Ovary (tissue), 9 donors: Measurements from ENCODE around the gene FGF9. TPM values are rescaled to one million over a fixed set of nuclear protein-coding genes. Genes with fewer than 3 reads are reported as not detected.

Source experiments
- DNase-seq, 5 donors: peaks; one replicate each; pipeline ENCODE4 v3.0.0-alpha.2; 2019 to 2020
- H3K27ac ChIP-seq, 2 donors: fragments of 200-600 bp; one replicate each; pipeline versions ENCODE4 v1.5.1 to v1.8.0; 2019 to 2022
- H3K27me3 ChIP-seq: fragments of 200-600 bp; one replicate; pipeline ENCODE4 v1.8.0; 2022
- H3K36me3 ChIP-seq: fragments of 200-600 bp; sonication (generic); one replicate; pipeline ENCODE4 v1.5.1; 2019
- H3K4me1 ChIP-seq: one replicate; pipeline ENCODE4 v1.8.1; 2013; ENCODE audit warnings: mild to moderate bottlenecking, moderate library complexity; ENCODE audit not compliant: insufficient read depth
- H3K4me3 ChIP-seq: fragments of 200-600 bp; sonication (generic); one replicate; pipeline ENCODE4 v1.5.1; 2017
- H3K9me3 ChIP-seq, 2 donors: fragments of 200-600 bp in 1 of 2; sonication (generic) in 1 of 2; one replicate each; pipeline versions ENCODE4 v1.5.1 to v1.8.1; 2013 to 2019; ENCODE audit warnings: mild to moderate bottlenecking in 1 of 2, moderate library complexity in 1 of 2
- CTCF ChIP-seq, 3 donors: fragments of 450-650 bp in 2 of 3; fragments of 200-600 bp in 1 of 3; IDR thresholded peaks; one replicate each; pipeline versions ENCODE4 v1.5.1 to v1.8.0; 2016 to 2022; ENCODE audit warnings: antibody characterized with exemption in 3 of 3, mild to moderate bottlenecking in 1 of 3
- EP300 ChIP-seq: sonication (generic); formaldehyde crosslinking; IDR thresholded peaks from one replicate; pipeline ENCODE4 v1.6.1; 2017; ENCODE audit warnings: antibody characterized with exemption
- POLR2A ChIP-seq: fragments of 450-650 bp; IDR thresholded peaks from one replicate; pipeline ENCODE4 v1.6.1; 2017; ENCODE audit warnings: antibody characterized with exemption, mild to moderate bottlenecking, moderate library complexity
- WGBS, 3 donors: extraction: QIAGEN DNeasy Blood & Tissue Kit in 1 of 3; methylation state at CpG; one replicate each; pipeline versions ENCODE4 v1.1.5 to v1.1.7; 2013 to 2017; 5-methylcytosine and 5-hydroxymethylcytosine counted together
- intact Hi-C, 4 donors: fragments of 100-400 bp; cut with DNase I; formaldehyde crosslinking; loops; one replicate each; pipeline versions ENCODE4 v1.11.0 to v1.15.1; 2022 to 2023
- polyA plus RNA-seq, 2 donors: library from polyadenylated mRNA; stranded (reverse); fragments of 200-250 nt in 1 of 2; fragments of 350-450 nt in 1 of 2; fragmentation: Illumina TruSeq in 1 of 2; extraction: RNeasy Lipid Tissue Mini Kit (QIAGEN cat#74804) in 1 of 2; gene quantifications; one replicate each; pipeline ENCODE4 v1.2.3, GENCODE V29; 2013 to 2014
- total RNA-seq, 7 donors: library from RNA; depleted of rRNA in 2 of 7; stranded (reverse); fragments of >200 nt in 2 of 7; fragmentation: NEBNext Ultra II Directional in 3 of 7; extraction: Animal tissue kit (Norgen Biotek cat#: 25700) in 3 of 7; gene quantifications; one replicate each; pipeline versions ENCODE4 v1.1.0 to v1.2.4, GENCODE V29; 2016 to 2023
- donor health status: DM: no; HTN: no; CAD: no; lungs with moderate emphysema.
- donor health status: DM: no; HTN: no; CAD: no.
- donor health status: Bipolar disorder and iron deficiency.
- donor health status: DM: yes; HTN: yes; CAD: no.
- donor health status: DM: no; HTN: no; CAD: no.
- donor health status: DM: yes; HTN: yes; CAD: no.

FGF9 gene
- total and polyA plus RNA-seq, 9 donors: 0.15 to 2.8 (median 0.81) TPM

GRCh38 chr13:21689097-21689496 lies 18.2 kb downstream of the FGF9 start:
- Histone ChIP-seq H3K4me1 (no peaks in the 10 kb centered on the region), H3K36me3 (no peaks in the 10 kb centered on the region), H3K27ac (no peak overlapping the region), H3K9me3 (no peaks in the 10 kb centered on the region), H3K4me3 (no peak overlapping the region), H3K27me3 (no peaks in the 10 kb centered on the region)
- intact Hi-C loops: no loop called here
- 88 to 92% (median 91%) methylated on average over 6 of the region's 6 CpGs for WGBS, 3 donors
- DNase-seq: no peak
- no peak for TF ChIP-seq POLR2A
- no peak for TF ChIP-seq EP300
- no peak for TF ChIP-seq CTCF (IDR thresholded peaks at IDR 0.05)

- H3K9me3 ChIP-seq: no peaks in the 10 kb centered on the region
- no peaks in the 10 kb centered on the region for H3K36me3 ChIP-seq
- H3K4me1 ChIP-seq: no peaks in the 10 kb centered on the region
- no peak for DNase-seq
- no peak overlapping the region for H3K27ac ChIP-seq
- no peak overlapping the region for H3K4me3 ChIP-seq
- intact Hi-C loops: no loop called here
- 86 to 89% (median 89%) methylated on average over 2 of the region's 2 CpGs for WGBS, 3 donors
- TF ChIP-seq EP300 (no peak), POLR2A (no peak), CTCF (IDR thresholded peaks at IDR 0.05) (no peak)
- no peaks in the 10 kb centered on the region for H3K27me3 ChIP-seq
Observed at GRCh38 chr13:21690955-21691354, 20.1 kb downstream of the FGF9 start.

GRCh38 chr13:21691500-21691899 lies 20.6 kb downstream of the FGF9 start:
- H3K4me3 ChIP-seq: no peak overlapping the region
- WGBS, 3 donors: 88 to 90% (median 89%) methylated on average over 10 of the region's 10 CpGs
- H3K36me3 ChIP-seq: no peaks in the 10 kb centered on the region
- no peak for TF ChIP-seq POLR2A
- no peak for TF ChIP-seq EP300
- no peak for TF ChIP-seq CTCF (IDR thresholded peaks at IDR 0.05)
- no peaks in the 10 kb centered on the region for H3K9me3 ChIP-seq
- no peak for DNase-seq
- no peaks in the 10 kb centered on the region for H3K4me1 ChIP-seq
- intact Hi-C loops: no loop called here
- H3K27ac ChIP-seq: no peak overlapping the region
- H3K27me3 ChIP-seq: no peaks in the 10 kb centered on the region

GRCh38 chr13:21691928-21692327 lies 21.1 kb downstream of the FGF9 start:
- WGBS, 3 donors: 86 to 90% (median 88%) methylated on average over 5 of the region's 5 CpGs
- Histone ChIP-seq H3K4me3 (no peak overlapping the region), H3K27me3 (no peaks in the 10 kb centered on the region), H3K36me3 (no peaks in the 10 kb centered on the region), H3K4me1 (no peaks in the 10 kb centered on the region), H3K27ac (no peak overlapping the region), H3K9me3 (no peaks in the 10 kb centered on the region)
- intact Hi-C loops: no loop called here
- no peak for TF ChIP-seq POLR2A
- TF ChIP-seq CTCF (IDR thresholded peaks at IDR 0.05): no peak
- TF ChIP-seq EP300: no peak
- no peak for DNase-seq

GRCh38 chr13:21694831-21695230 lies 24.0 kb downstream of the FGF9 start:
- 60 to 75% (median 61%) methylated on average over 4 of the region's 4 CpGs for WGBS, 3 donors
- H3K4me3 ChIP-seq: no peak overlapping the region
- H3K27ac ChIP-seq: no peak overlapping the region
- no peak for DNase-seq
- TF ChIP-seq POLR2A: no peak
- no peak for TF ChIP-seq CTCF (IDR thresholded peaks at IDR 0.05)
- no peak for TF ChIP-seq EP300
- H3K27me3 ChIP-seq: no peaks in the 10 kb centered on the region
- H3K4me1 ChIP-seq: no peaks in the 10 kb centered on the region
- H3K9me3 ChIP-seq: no peaks in the 10 kb centered on the region
- H3K36me3 ChIP-seq: no peaks in the 10 kb centered on the region
- intact Hi-C loops: no loop called here
